ENCODE results near the gene MAMDC2.

GRCh38 chr9:70031141-70031545, 12.5 kb upstream of the MAMDC2 start:
- TF ChIP-seq CTCF (IDR thresholded peaks at IDR 0.05) (no peak), POLR2A (IDR thresholded peaks at IDR 0.05) (no peak)

Data from Peyer's patch (tissue), 4 donors.